ENCODE results near the gene SGSM2. TPM values are rescaled to one million over a fixed set of nuclear protein-coding genes. Genes with fewer than 3 reads are reported as not detected.

Gene SGSM2
- total and polyA plus RNA-seq, 2 of the 8 experiments (the other 6 are each of a cell fraction or from before 2014, with no cell fraction given), result 44.5 to 77.7 TPM

- Histone ChIP-seq H3K4me2 (ENCODE audit: insufficient read depth in 1 of 2, low read depth in 2 of 2, low read length in 2 of 2) (0 out of 4 replicates have a peak overlapping the region, but pooled peaks of 1 of the 2 experiments have one; percentile 9), H3K9me3 (ENCODE audit: insufficient read depth in 2 of 2, low read depth in 1 of 2, low read length in 1 of 2) (no peaks in the 10 kb centered on the region), H2BK12ac (ENCODE audit: low read depth, low read length) (0 out of 2 replicates have a peak overlapping the region, but pooled peaks have one; percentile 64), H2BK120ac (replicated peaks; ENCODE audit: low read depth, low read length) (no peak overlapping the region), H3K4ac (replicated peaks; ENCODE audit: insufficient read length, low read depth, low read length) (no peak overlapping the region), H4K20me1 (replicated peaks in 1 of 2; ENCODE audit: control insufficient read depth in 1 of 2, insufficient read depth in 2 of 2, low read length in 2 of 2) (no peaks in the 10 kb centered on the region), H4K91ac (replicated peaks; ENCODE audit: insufficient read length, low read length) (peak overlapping the region; percentile 26), H3K27ac (ENCODE audit: low read depth, low read length) (no peak overlapping the region), H3K79me1 (ENCODE audit: low read depth, low read length) (peaks cover 5% of the 10 kb centered on the region; the same call in 1 of the 2 replicates), H3K14ac (ENCODE audit: insufficient read length) (no peak overlapping the region), H2BK20ac (ENCODE audit: low read length) (no peak overlapping the region), H4K5ac (ENCODE audit: insufficient read length, low read depth, low read length) (no peak overlapping the region), H3K4me1 (replicated peaks in 1 of 4; ENCODE audit: control insufficient read depth in 3 of 4, insufficient read depth in 4 of 4, low read length in 3 of 4) (peaks cover 4 to 17% (median 7%) of the 10 kb centered on the region in 4 experiments), H4K8ac (ENCODE audit: extremely low read depth, insufficient read depth, low read length) (no peak overlapping the region), H2AFZ (ENCODE audit: low read length) (no peak overlapping the region), H3K4me3 (ENCODE audit: extremely low read depth in 1 of 4, insufficient read depth in 2 of 4, low read depth in 3 of 4, low read length in 4 of 4) (no peak overlapping the region), H2BK15ac (ENCODE audit: low read length) (no peak overlapping the region), H3K56ac (replicated peaks; ENCODE audit: insufficient read length, low read depth, low read length) (no peak overlapping the region), H3K9ac (replicated peaks in 1 of 4; ENCODE audit: extremely low read depth in 1 of 4, low read depth in 3 of 4, low read length in 3 of 4) (no peak overlapping the region), H3K36me3 (ENCODE audit: control insufficient read depth in 2 of 4, insufficient read depth in 4 of 4, low read length in 3 of 4) (peaks cover 0 to 14% (median 2%) of the 10 kb centered on the region in 4 experiments; a peak in 4 of 8 replicates), H3K18ac (ENCODE audit: extremely low read depth, low read length) (no peak overlapping the region), H2AK5ac (ENCODE audit: low read depth, low read length) (no peak overlapping the region), H3K27me3 (replicated peaks in 1 of 4; ENCODE audit: control insufficient read depth in 3 of 4, extremely low read depth in 1 of 4, insufficient read depth in 3 of 4, low read length in 3 of 4) (no peaks in the 10 kb centered on the region), H2BK5ac (ENCODE audit: low read depth, low read length) (0 out of 2 replicates have a peak overlapping the region, but pooled peaks have one; percentile 24), H3K79me2 (ENCODE audit: control insufficient read depth in 1 of 2, insufficient read depth in 2 of 2, low read length in 2 of 2) (no peaks in the 10 kb centered on the region), H3K23me2 (ENCODE audit: low read depth, low read length) (0 out of 2 replicates have a peak, but pooled peaks cover 6% of the 10 kb centered on the region), H3K23ac (ENCODE audit: insufficient read length) (no peak overlapping the region)
- 86% methylated on average over 6 of the region's 8 CpGs; no CpG with 5 or more reads in 1 of the 2 experiments for WGBS, 2 experiments (ENCODE audit: extremely low coverage in 1 of 2, insufficient coverage in 1 of 2, insufficient read length in 1 of 2, insufficient replicate concordance in 2 of 2, low coverage in 1 of 2, low lambda C conversion rate in 2 of 2, missing lambda C conversion rate in 1 of 2)
- no peak for DNase-seq (ENCODE audit: low read depth in 1 of 2, low spot score in 2 of 2)
- CTCF ChIA-PET (ENCODE audit: partially characterized antibody), result interaction anchor here (0.9 to 5.0 kb wide), 3 partner anchors 9 to 24 kb away, joined by 3 to 34 read pairs (median 3); partner anchors contain the start of genes SGSM2 and TSR1
- POLR2A ChIA-PET (ENCODE audit: partially characterized antibody), result interaction anchor here (1.2 to 5.2 kb wide), 3 partner anchors 11 to 54 kb away, joined by 3 to 148 read pairs (median 4); partner anchors contain the start of genes MNT, SGSM2 and TSR1
- FAIRE-seq, result no peak
- TF ChIP-seq EP300 (IDR thresholded peaks at IDR 0.05; ENCODE audit: borderline replicate concordance in 1 of 2, low read depth in 2 of 2, low read length in 2 of 2), result no peak
- no peak for TF ChIP-seq NRF1 (IDR thresholded peaks at IDR 0.05; ENCODE audit: low read depth, low read length)
- TF ChIP-seq KDM5A (IDR thresholded peaks at IDR 0.05; ENCODE audit: low read length), result no peak
- TF ChIP-seq CEBPB (IDR thresholded peaks at IDR 0.05; ENCODE audit: low read depth, low read length), result no peak
- TF ChIP-seq TAF1 (IDR thresholded peaks at IDR 0.05; ENCODE audit: low read depth, low read length), result no peak
- no peak for TF ChIP-seq E2F6 (IDR thresholded peaks at IDR 0.05)
- TF ChIP-seq SRF (IDR thresholded peaks at IDR 0.05; ENCODE audit: low read depth, low read length), result no peak
Measured at GRCh38 chr17:2346475-2346874, 9.2 kb downstream of the SGSM2 start.

All from H1 (cell line).